IMR-90 (cell line): ENCODE results near the gene PGGHG. TPM values are rescaled to one million over a fixed set of nuclear protein-coding genes. Genes with fewer than 3 reads are reported as not detected.

Experiments
- ATAC-seq: fragments of 200-7000 bp; cut with Tn5 transposase; 2 replicates; pipeline ENCODE4 v1.9.1; 2020; ENCODE audit warnings: low read depth, mild to moderate bottlenecking, moderate library complexity
- BruUV-seq: library from RNA; stranded (reverse); fragments of 400-500 nt; replicated peaks from 2 replicates; lab custom pipeline; 2021; lab: Mats Ljungman, UMichigan
- CTCF ChIA-PET: fragments of 300-600 bp; formaldehyde crosslinking; extraction: SDS; loops from one replicate; lab custom pipeline; 2021; ENCODE audit warnings: antibody characterized with exemption; lab: Yijun Ruan, JAX
- POLR2A ChIA-PET: fragments of 300-600 bp; sonication (Branson Sonifier 250); formaldehyde crosslinking; loops from one replicate; lab custom pipeline; 2022; ENCODE audit warnings: antibody characterized with exemption; ENCODE audit not compliant: unreplicated experiment; lab: Charles Lee
- DNase-seq: peaks from one replicate; pipeline ENCODE4 v3.0.0; 2013
- H2AFZ ChIP-seq: replicated peaks from 2 replicates; pipeline ENCODE3; 2013; ENCODE audit warnings: low read length, mild to moderate bottlenecking; ENCODE audit not compliant: poor library complexity
- H2AK5ac ChIP-seq: 2 replicates; pipeline ENCODE4 v1.6.1; 2013; ENCODE audit warnings: low read depth, low read length, inconsistent platforms
- H2AK9ac ChIP-seq: replicated peaks from 2 replicates; pipeline ENCODE3; 2013; ENCODE audit warnings: mild to moderate bottlenecking, low read depth, low read length, moderate library complexity; ENCODE audit not compliant: poor library complexity
- H2BK120ac ChIP-seq: 2 replicates; pipeline ENCODE4 v1.6.1; 2013; ENCODE audit warnings: low read depth, low read length, inconsistent platforms
- H2BK15ac ChIP-seq: 3 replicates; pipeline ENCODE4 v1.6.1; 2013; ENCODE audit warnings: low read depth, low read length, inconsistent platforms
- H2BK20ac ChIP-seq: 2 replicates; pipeline ENCODE4 v1.6.1; 2013; ENCODE audit warnings: low read depth, mild to moderate bottlenecking, inconsistent platforms, low read length, moderate library complexity
- H2BK5ac ChIP-seq: 2 replicates; pipeline ENCODE4 v1.6.1; 2013; ENCODE audit warnings: mild to moderate bottlenecking, low read depth, low read length, inconsistent platforms; ENCODE audit not compliant: poor library complexity, severe bottlenecking
- H3K14ac ChIP-seq: replicated peaks from 2 replicates; pipeline ENCODE4 v1.6.1; 2013; ENCODE audit warnings: low read depth, low read length, inconsistent platforms
- H3K18ac ChIP-seq: 2 replicates; pipeline ENCODE4 v1.6.1; 2013; ENCODE audit warnings: low read depth, low read length, control low read depth
- H3K23ac ChIP-seq: 2 replicates; pipeline ENCODE4 v1.6.1; 2013; ENCODE audit warnings: low read depth, low read length, inconsistent platforms
- H3K27ac ChIP-seq: 2 replicates; pipeline ENCODE4 v1.5.1; 2013; ENCODE audit warnings: mild to moderate bottlenecking, control low read depth, low read length; ENCODE audit not compliant: insufficient read depth
- H3K27me3 ChIP-seq: 2 replicates; pipeline ENCODE4 v1.6.1; 2013; ENCODE audit warnings: low read length; ENCODE audit not compliant: control insufficient read depth, insufficient read depth
- H3K36me3 ChIP-seq: 2 replicates; pipeline ENCODE4 v1.6.1; 2013; ENCODE audit warnings: low read length, mixed read lengths; ENCODE audit not compliant: control insufficient read depth, insufficient read depth
- H3K4ac ChIP-seq: 2 replicates; pipeline ENCODE4 v1.6.1; 2013; ENCODE audit warnings: low read depth, low read length, inconsistent platforms
- H3K4me1 ChIP-seq: 2 replicates; pipeline ENCODE4 v1.6.1; 2013; ENCODE audit warnings: low read length, mixed read lengths; ENCODE audit not compliant: control insufficient read depth, insufficient read depth
- H3K4me2 ChIP-seq: 2 replicates; pipeline ENCODE4 v1.6.1; 2013; ENCODE audit warnings: low read depth, mild to moderate bottlenecking, control low read depth, low read length, moderate library complexity
- H3K4me3 ChIP-seq: 2 replicates; pipeline ENCODE4 v1.5.1; 2013; ENCODE audit warnings: low read depth, mild to moderate bottlenecking, control low read depth, low read length, moderate library complexity; ENCODE audit not compliant: insufficient read depth
- H3K56ac ChIP-seq: 2 replicates; pipeline ENCODE4 v1.6.1; 2013; ENCODE audit warnings: low read length, inconsistent platforms; ENCODE audit not compliant: insufficient read depth; ENCODE audit errors: extremely low read depth
- H3K79me1 ChIP-seq, 2 experiments: 2 replicates each; pipeline ENCODE4 v1.6.1; 2013; ENCODE audit warnings: low read length in 2 of 2, inconsistent platforms in 1 of 2, low read depth in 1 of 2
- H3K9ac ChIP-seq: 2 replicates; pipeline ENCODE4 v1.6.1; 2013; ENCODE audit warnings: low read depth, low read length, control low read depth
- H3K9me1 ChIP-seq: 2 replicates; pipeline ENCODE4 v1.6.1; 2013; ENCODE audit warnings: low read length, inconsistent platforms; ENCODE audit not compliant: insufficient read depth
- H3K9me3 ChIP-seq: 2 replicates; pipeline ENCODE4 v1.6.1; 2013; ENCODE audit warnings: low read length; ENCODE audit not compliant: control insufficient read depth, insufficient read depth
- H4K20me1 ChIP-seq: 2 replicates; pipeline ENCODE4 v1.6.1; 2013; ENCODE audit warnings: low read length, inconsistent platforms; ENCODE audit not compliant: insufficient read depth
- H4K5ac ChIP-seq: 2 replicates; pipeline ENCODE4 v1.6.1; 2013; ENCODE audit warnings: mild to moderate bottlenecking, low read depth, low read length, control low read depth
- H4K8ac ChIP-seq, 2 experiments: 2 replicates each; pipeline ENCODE4 v1.6.1; 2013; ENCODE audit warnings: low read depth in 2 of 2, low read length in 2 of 2, control low read depth in 1 of 2, inconsistent platforms in 1 of 2
- H4K91ac ChIP-seq: 2 replicates; pipeline ENCODE4 v1.6.1; 2013; ENCODE audit warnings: low read depth, low read length, inconsistent platforms; ENCODE audit not compliant: insufficient read depth
- NFE2L2 ChIP-seq: fragments of 150-350 bp; IDR thresholded peaks from 2 replicates; pipeline ENCODE4 v1.6.1; 2016; ENCODE audit warnings: low read depth, mild to moderate bottlenecking, low read length
- POLR2A ChIP-seq: IDR thresholded peaks from 2 replicates; pipeline ENCODE4 v1.6.1; 2012; ENCODE audit warnings: mild to moderate bottlenecking, low read depth, low read length
- RCOR1 ChIP-seq: IDR thresholded peaks from 2 replicates; pipeline ENCODE4 v1.6.1; 2012; ENCODE audit warnings: mild to moderate bottlenecking, low read length, improper control_type of control experiment; ENCODE audit not compliant: insufficient replicate concordance
- WGBS, 2 experiments: methylation state at CpG; one replicate each; pipeline versions ENCODE4 v1.1.5 to v1.1.7; 2013; ENCODE audit warnings: missing lambda C conversion rate in 2 of 2; ENCODE audit not compliant: insufficient read length in 1 of 2; ENCODE audit errors: extremely low coverage in 2 of 2; 5-methylcytosine and 5-hydroxymethylcytosine counted together
- dilution Hi-C: fragments of 300-500 bp; cut with HindIII; formaldehyde crosslinking; loops from one replicate; pipeline ENCODE4 v1.14.3; 2018; ENCODE audit warnings: low sequenced_read_pairs; ENCODE audit not compliant: unreplicated experiment
- in situ Hi-C: fragments of 300-500 bp; cut with MboI; formaldehyde crosslinking; loops from 3 replicates; pipeline ENCODE4 v1.14.3; 2019; ENCODE audit warnings: low sequenced_read_pairs, inconsistent platforms, mixed read lengths
- intact Hi-C: fragments of 100-400 bp; cut with micrococcal nuclease; formaldehyde crosslinking; loops from 2 replicates; pipeline ENCODE4 v1.10.0; 2022
- polyA plus RNA-seq, 3 experiments: library from polyadenylated mRNA; depleted of rRNA; stranded (reverse); fragments of >200 nt; gene quantifications; 2 replicates each; pipeline ENCODE4 v1.2.3, GENCODE V29; 2012; ENCODE audit warnings: low replicate concordance in 1 of 3
- total RNA-seq: library from RNA; depleted of rRNA; stranded (reverse); fragments of >200 nt; gene quantifications from 2 replicates; pipeline ENCODE4 v1.2.3, GENCODE V29; 2012

The PGGHG gene
- total and polyA plus RNA-seq, 2 of the 4 experiments (the other 2 are of a cell fraction) = 1.8 to 17.0 TPM

DNA sequence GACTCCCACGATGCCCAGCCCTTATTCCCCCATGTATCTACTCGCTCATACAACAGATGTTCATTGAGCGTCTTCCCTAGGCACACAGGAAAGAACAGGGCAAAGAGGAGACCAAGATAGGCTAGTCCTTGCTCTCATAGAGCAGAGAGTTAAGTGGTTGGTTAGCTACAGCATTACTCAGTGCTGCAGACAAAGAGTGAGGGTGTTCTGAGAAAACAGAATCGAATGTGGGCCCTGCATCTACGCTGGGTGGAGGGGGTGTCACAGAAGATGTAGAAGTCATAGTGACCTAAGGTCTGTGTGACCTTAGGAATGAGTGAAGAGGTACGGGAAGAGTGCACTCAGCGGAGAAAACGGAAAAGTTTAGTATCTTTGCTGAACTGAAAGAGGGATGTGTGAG, 39.9 kb upstream of the PGGHG start:
- POLR2A ChIA-PET = interaction anchor here (1.0 kb wide), 1 partner anchor 11 kb away, joined by 3 read pairs; no protein-coding TSS in a partner anchor

More for the DNA sequence above, 39.9 kb upstream of the PGGHG start:
- no TSS peak for BruUV-seq
- Histone ChIP-seq H3K9ac (no peak overlapping the region), H4K8ac (no peak overlapping the region), H3K56ac (no peak overlapping the region), H4K20me1 (peaks cover 4% of the 10 kb centered on the region; the same call in 1 of the 2 replicates), H2BK5ac (no peak overlapping the region), H2BK20ac (no peak overlapping the region), H3K23ac (no peak overlapping the region), H3K18ac (no peak overlapping the region), H3K4me2 (no peak overlapping the region), H2BK15ac (no peak overlapping the region), H3K4me3 (no peak overlapping the region), H2AFZ (no peak overlapping the region), H3K4ac (no peak overlapping the region), H2AK5ac (no peak overlapping the region), H4K91ac (no peak overlapping the region), H2BK120ac (no peak overlapping the region), H4K5ac (no peak overlapping the region), H3K79me1 (peaks cover 14% of the 10 kb centered on the region in 2 experiments; a peak in 3 of 4 replicates), H3K27me3 (no peaks in the 10 kb centered on the region), H3K4me1 (no peaks in the 10 kb centered on the region), H3K36me3 (peaks cover 61% of the 10 kb centered on the region), H3K9me3 (no peaks in the 10 kb centered on the region), H3K27ac (no peak overlapping the region), H2AK9ac (no peak overlapping the region), H3K14ac (no peak overlapping the region), H3K9me1 (no peaks in the 10 kb centered on the region)
- DNase-seq (no peak), ATAC-seq (no peak)
- intact Hi-C loops = no loop called here
- 96% methylated on average over 5 of the region's 8 CpGs; no CpG with 5 or more reads in 1 of the 2 experiments for WGBS, 2 experiments
- TF ChIP-seq POLR2A = no peak
- TF ChIP-seq RCOR1 = no peak
- no peak for TF ChIP-seq NFE2L2
- CTCF ChIA-PET = no interaction called here
- in situ Hi-C loops = no loop called here
- dilution Hi-C loops = no loop called here
